ENCODE results near the gene NELFCD. TPM values are rescaled to one million over a fixed set of nuclear protein-coding genes. Genes with fewer than 3 reads are reported as not detected.
"Not testable (repeated sequence)": the region's sequence is repeated elsewhere in the genome, so short reads cannot be mapped to it uniquely, and the experiment has no call there.

The NELFCD gene
- polyA plus RNA-seq, 1 experiment: 79.6 TPM

GRCh38 chr20:58982406-58983114 lies 1.5 kb downstream of the NELFCD start:
- no peak for DNase-seq (ENCODE audit: low read depth)
- POLR2A ChIA-PET: no interaction called here
- CTCF ChIA-PET: interaction anchor here (0.6 to 1.1 kb wide), 2 partner anchors 105 to 112 kb away, joined by 3 to 6 read pairs; no protein-coding TSS in a partner anchor

GRCh38 chr20:58983115-58983468 lies 2.0 kb downstream of the NELFCD start:
- POLR2A ChIA-PET; H3K27me3 ChIP-seq (ENCODE audit: control insufficient read depth, insufficient read depth, low read length); CTCF ChIA-PET; H3K4me3 ChIP-seq (ENCODE audit: low read depth, low read length); DNase-seq (ENCODE audit: low read depth): not testable (repeated sequence)
- peaks cover 12% of the 10 kb centered on the region for H3K36me3 ChIP-seq (ENCODE audit: control insufficient read depth, insufficient read depth, low read length)

More at GRCh38 chr20:58982406-58983114, 1.5 kb downstream of the NELFCD start:
- H3K36me3 ChIP-seq (ENCODE audit: control insufficient read depth, insufficient read depth, low read length): peaks cover 9% of the 10 kb centered on the region
- H3K27me3 ChIP-seq (ENCODE audit: control insufficient read depth, insufficient read depth, low read length): no peaks in the 10 kb centered on the region
- no peak overlapping the region for H3K4me3 ChIP-seq (ENCODE audit: low read depth, low read length)
- TF ChIP-seq CTCF (IDR thresholded peaks at IDR 0.05; ENCODE audit: insufficient read depth, low read depth, low read length): no peak

GRCh38 chr20:58984691-58985090 lies 3.6 kb downstream of the NELFCD start:
- CTCF ChIA-PET: interaction anchor here (1.1 kb wide), 2 partner anchors 9 to 26 kb away, joined by 3 read pairs; no protein-coding TSS in a partner anchor
- Histone ChIP-seq H3K27me3 (ENCODE audit: control insufficient read depth, insufficient read depth, low read length) (no peaks in the 10 kb centered on the region), H3K36me3 (ENCODE audit: control insufficient read depth, insufficient read depth, low read length) (peaks cover 25% of the 10 kb centered on the region), H3K4me3 (ENCODE audit: low read depth, low read length) (no peak overlapping the region)
- no peak for TF ChIP-seq CTCF (IDR thresholded peaks at IDR 0.05; ENCODE audit: insufficient read depth, low read depth, low read length)
- DNase-seq (ENCODE audit: low read depth): no peak
- POLR2A ChIA-PET: no interaction called here

GRCh38 chr20:58985656-58986055 lies 4.6 kb downstream of the NELFCD start:
- TF ChIP-seq CTCF (IDR thresholded peaks at IDR 0.05; ENCODE audit: insufficient read depth, low read depth, low read length): no peak
- ChIA-PET POLR2A (no interaction called here), CTCF (interaction anchor here (1.1 kb wide), 1 partner anchor 25 kb away, joined by 3 read pairs; no protein-coding TSS in a partner anchor)
- DNase-seq (ENCODE audit: low read depth): no peak
- no peak overlapping the region for H3K4me3 ChIP-seq (ENCODE audit: low read depth, low read length)
- peaks cover 30% of the 10 kb centered on the region for H3K36me3 ChIP-seq (ENCODE audit: control insufficient read depth, insufficient read depth, low read length)
- H3K27me3 ChIP-seq (ENCODE audit: control insufficient read depth, insufficient read depth, low read length): no peaks in the 10 kb centered on the region

GRCh38 chr20:58986286-58986967 lies 5.4 kb downstream of the NELFCD start:
- no peak for TF ChIP-seq CTCF (IDR thresholded peaks at IDR 0.05; ENCODE audit: insufficient read depth, low read depth, low read length)
- Histone ChIP-seq H3K4me3 (ENCODE audit: low read depth, low read length) (no peak overlapping the region), H3K36me3 (ENCODE audit: control insufficient read depth, insufficient read depth, low read length) (peaks cover 35% of the 10 kb centered on the region), H3K27me3 (ENCODE audit: control insufficient read depth, insufficient read depth, low read length) (no peaks in the 10 kb centered on the region)
- no peak for DNase-seq (ENCODE audit: low read depth)
- ChIA-PET POLR2A (no interaction called here), CTCF (no interaction called here)

Data from BJ (cell line).